AG04449 (cell line): ENCODE results near the gene RIC1.

ENCODE experiments used
- CTCF ChIA-PET: fragments of 350-600 bp; formaldehyde crosslinking; extraction: SDS; loops from one replicate; lab custom pipeline; 2021; ENCODE audit warnings: antibody characterized with exemption; lab: Yijun Ruan, JAX
- POLR2A ChIA-PET: fragments of 400-600, 350-600 bp; formaldehyde crosslinking; extraction: SDS; loops from one replicate; lab custom pipeline; 2020; ENCODE audit warnings: antibody characterized with exemption, inconsistent platforms; lab: Yijun Ruan, JAX
- DNase-seq: peaks from one replicate; pipeline ENCODE4 v3.0.0-alpha.2; 2010; ENCODE audit warnings: low read depth, low spot score
- H3K4me3 ChIP-seq: 2 replicates; pipeline ENCODE4 v1.5.1; 2011; ENCODE audit warnings: low read depth, mild to moderate bottlenecking, control low read depth, low read length
- CTCF ChIP-seq: IDR thresholded peaks from one replicate; pipeline ENCODE4 v1.5.1; 2011; ENCODE audit warnings: mild to moderate bottlenecking, moderate library complexity, low read length, control low read depth, inconsistent platforms; ENCODE audit not compliant: insufficient read depth; ENCODE audit errors: missing control alignments

RIC1 gene

GRCh38 chr9:5635390-5635789 lies 6.5 kb downstream of the RIC1 start:
- DNase-seq: no peak
- ChIA-PET CTCF (interaction anchor here (1.6 kb wide), 1 partner anchor 35 kb away, joined by 4 read pairs; no protein-coding TSS in a partner anchor), POLR2A (no interaction called here)
- TF ChIP-seq CTCF: no peak
- no peak overlapping the region for H3K4me3 ChIP-seq

GRCh38 chr9:5639816-5640215 lies 10.9 kb downstream of the RIC1 start:
- ChIA-PET POLR2A (no interaction called here), CTCF (no interaction called here)
- no peak for TF ChIP-seq CTCF
- H3K4me3 ChIP-seq: no peak overlapping the region
- DNase-seq: no peak

GRCh38 chr9:5642170-5642569 lies 13.3 kb downstream of the RIC1 start:
- POLR2A ChIA-PET: no interaction called here

DNA sequence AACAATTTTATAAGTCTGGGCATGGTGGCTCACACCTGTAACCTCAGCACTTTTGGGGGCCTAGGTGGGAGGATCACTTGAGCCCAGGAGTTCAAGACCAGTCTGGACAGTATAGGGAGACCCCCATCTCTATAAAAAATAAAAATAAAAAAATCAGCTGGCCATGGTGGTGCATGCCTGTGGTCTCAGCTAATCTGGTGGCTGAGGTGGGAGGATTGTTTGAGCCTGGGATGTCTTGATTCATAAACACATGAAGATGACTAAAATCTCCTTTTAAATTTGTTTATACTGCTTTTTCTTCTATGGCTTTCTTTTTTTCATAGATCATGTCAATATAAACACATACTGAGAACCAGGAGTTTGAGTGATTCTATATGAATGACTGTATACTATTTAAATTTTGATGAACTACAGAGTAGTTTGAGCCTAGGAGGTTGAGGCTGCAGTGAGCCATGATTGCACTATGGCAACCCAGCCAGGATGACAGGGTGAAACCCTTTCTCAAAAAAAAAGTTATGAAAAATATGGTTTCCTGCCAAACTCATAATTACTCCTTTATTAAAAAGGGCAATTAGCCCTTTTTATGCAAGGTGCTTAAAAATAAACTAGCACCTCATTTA lies 14.2 kb downstream of the RIC1 start:
- no peak for DNase-seq
- no peak overlapping the region for H3K4me3 ChIP-seq
- CTCF ChIA-PET: no interaction called here
- POLR2A ChIA-PET: no interaction called here
- no peak for TF ChIP-seq CTCF

More at GRCh38 chr9:5642170-5642569, 13.3 kb downstream of the RIC1 start:
- no peak for TF ChIP-seq CTCF
- H3K4me3 ChIP-seq: no peak overlapping the region
- CTCF ChIA-PET: no interaction called here
- DNase-seq: no peak

DNA sequence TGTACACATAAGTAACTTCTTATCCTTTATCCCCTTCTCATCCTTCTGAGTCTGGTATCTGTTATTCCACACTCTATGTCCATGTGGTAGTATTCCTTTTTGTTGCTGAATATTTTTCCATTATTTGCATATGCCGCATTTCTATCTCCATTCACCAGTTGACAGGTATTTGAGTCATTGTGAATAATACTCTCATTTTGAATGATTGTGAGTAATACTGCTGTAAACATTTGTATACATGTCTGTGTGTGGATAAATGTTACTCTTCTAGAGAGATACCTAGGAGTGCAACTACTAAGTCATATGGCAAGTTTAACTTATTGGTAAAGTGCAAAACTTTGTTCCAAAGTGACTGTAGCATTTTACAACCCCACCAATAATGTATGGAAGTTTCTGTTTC lies 15.6 kb downstream of the RIC1 start:
- ChIA-PET POLR2A (interaction anchor here (1.5 kb wide), 1 partner anchor 16 kb away, joined by 4 read pairs; the partner anchor contains the start of gene RIC1), CTCF (no interaction called here)
- no peak overlapping the region for H3K4me3 ChIP-seq
- TF ChIP-seq CTCF: no peak
- no peak for DNase-seq

- no peak for DNase-seq
- POLR2A ChIA-PET: no interaction called here
- no peak for TF ChIP-seq CTCF
- H3K4me3 ChIP-seq: no peak overlapping the region
- CTCF ChIA-PET: no interaction called here
These were observed 17.2 kb downstream of the RIC1 start for GRCh38 chr9:5646116-5646515.
